ENCODE measurements around the gene SNRNP25. TPM values are rescaled to one million over a fixed set of nuclear protein-coding genes. Genes with fewer than 3 reads are reported as not detected.

SNRNP25 gene
- total RNA-seq, 4 donors from 2014 or later: 22.0 to 33.6 (median 25.7) TPM

GRCh38 chr16:106623-107324 is 53.1 kb downstream of the SNRNP25 start:
- 41% methylated on average over 3 of the region's 6 CpGs for WGBS

More at GRCh38 chr16:106623-107324, 53.1 kb downstream of the SNRNP25 start:
- H3K36me3 ChIP-seq: peaks cover 19 to 70% (median 47%) of the 10 kb centered on the region in 4 donors
- no peaks in the 10 kb centered on the region for H3K9me3 ChIP-seq
- H3K4me3 ChIP-seq: no peak overlapping the region
- TF ChIP-seq, protein P1, sequence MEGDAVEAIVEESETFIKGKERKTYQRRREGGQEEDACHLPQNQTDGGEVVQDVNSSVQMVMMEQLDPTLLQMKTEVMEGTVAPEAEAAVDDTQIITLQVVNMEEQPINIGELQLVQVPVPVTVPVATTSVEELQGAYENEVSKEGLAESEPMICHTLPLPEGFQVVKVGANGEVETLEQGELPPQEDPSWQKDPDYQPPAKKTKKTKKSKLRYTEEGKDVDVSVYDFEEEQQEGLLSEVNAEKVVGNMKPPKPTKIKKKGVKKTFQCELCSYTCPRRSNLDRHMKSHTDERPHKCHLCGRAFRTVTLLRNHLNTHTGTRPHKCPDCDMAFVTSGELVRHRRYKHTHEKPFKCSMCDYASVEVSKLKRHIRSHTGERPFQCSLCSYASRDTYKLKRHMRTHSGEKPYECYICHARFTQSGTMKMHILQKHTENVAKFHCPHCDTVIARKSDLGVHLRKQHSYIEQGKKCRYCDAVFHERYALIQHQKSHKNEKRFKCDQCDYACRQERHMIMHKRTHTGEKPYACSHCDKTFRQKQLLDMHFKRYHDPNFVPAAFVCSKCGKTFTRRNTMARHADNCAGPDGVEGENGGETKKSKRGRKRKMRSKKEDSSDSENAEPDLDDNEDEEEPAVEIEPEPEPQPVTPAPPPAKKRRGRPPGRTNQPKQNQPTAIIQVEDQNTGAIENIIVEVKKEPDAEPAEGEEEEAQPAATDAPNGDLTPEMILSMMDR (IDR thresholded peaks at IDR 0.05): peak; percentile 67 to 83 (median 77)
- TF ChIP-seq EP300 (IDR thresholded peaks at IDR 0.05) (no peak), POLR2AphosphoS5 (IDR thresholded peaks at IDR 0.05) (peak in 1 of 2 donors; percentile 31), POLR2A (IDR thresholded peaks at IDR 0.05; ENCODE audit: low read depth) (no peak)
- H3K27me3 ChIP-seq: no peaks in the 10 kb centered on the region
- intact Hi-C loops (cut with DNase I): loop anchor here (2.0 kb wide), 1 partner anchor 74 kb away; the partner anchor contains the start of gene HBQ1
- DNase-seq (ENCODE audit: extremely low spot score): no peak
- peaks cover 9 to 20% (median 18%) of the 10 kb centered on the region in 4 donors for H3K4me1 ChIP-seq
- H3K27ac ChIP-seq (replicated peaks in 1 of 4): no peak overlapping the region

Small RNA genes lying within 50 kb of the gene (small RNA-seq; reads per million reads assigned to genes)
- gene MIR6859-4 (0 reads per million in 3 donors), gene Z69720.2 (0 reads per million in 3 donors)

Other genes starting within 250 kb of the SNRNP25 start
- 1 to 10 TPM; 3.3 to 3.8 (median 3.7) TPM for gene POLR3K, start 220 bp upstream of the SNRNP25 start, total RNA-seq
- gene RHBDF1, start 18.8 kb downstream of the SNRNP25 start, total RNA-seq: 10 to 100 TPM; 26.7 to 43.0 (median 30.2) TPM
- 100 to 1,000 TPM in 2 of 4 donors, 10 to 100 TPM in 2; 70.2 to 120 (median 106) TPM for gene MPG, start 24.4 kb downstream of the SNRNP25 start, total RNA-seq
- gene NPRL3, start 84.8 kb downstream of the SNRNP25 start, total RNA-seq: 10 to 100 TPM; 11.1 to 20.8 (median 14.1) TPM
- gene HBZ, start 98.8 kb downstream of the SNRNP25 start, total RNA-seq: not detected
- 1 to 10 TPM in 1 of 4 donors, not detected in 3; 3.8 TPM for gene HBM, start 112.2 kb downstream of the SNRNP25 start, total RNA-seq
- 1,000 to 10,000 TPM in 1 of 4 donors, 100 to 1,000 TPM in 1, 10 to 100 TPM in 1, 1 to 10 TPM in 1; 1.7 to 1,686 (median 156) TPM for gene HBA2, start 119.0 kb downstream of the SNRNP25 start, total RNA-seq
- 100 to 1,000 TPM in 1 of 4 donors, 10 to 100 TPM in 2, not detected in 1; 72.4 to 906 (median 98.6) TPM for gene HBA1, start 122.9 kb downstream of the SNRNP25 start, total RNA-seq
- gene HBQ1, start 126.6 kb downstream of the SNRNP25 start, total RNA-seq: 1 to 10 TPM in 1 of 4 donors, not detected in 3; 1.2 TPM
- gene LUC7L, start 175.6 kb downstream of the SNRNP25 start, total RNA-seq: 10 to 100 TPM; 34.8 to 60.6 (median 50.2) TPM
- 100 to 1,000 TPM in 1 of 4 donors, 10 to 100 TPM in 3; 61.0 to 129 (median 78.1) TPM for gene FAM234A, start 181.0 kb downstream of the SNRNP25 start, total RNA-seq
- gene RGS11, start 222.1 kb downstream of the SNRNP25 start, total RNA-seq: 10 to 100 TPM in 2 of 4 donors, 1 to 10 TPM in 2; 7.1 to 18.2 (median 11.0) TPM
- gene ARHGDIG, start 226.8 kb downstream of the SNRNP25 start, total RNA-seq: 1 to 10 TPM in 3 of 4 donors, under 1 TPM in 1; 0.80 to 4.8 (median 3.0) TPM
- 1 to 10 TPM in 2 of 4 donors, under 1 TPM in 1, not detected in 1; 0.23 to 1.2 (median 1.0) TPM for gene PDIA2, start 229.3 kb downstream of the SNRNP25 start, total RNA-seq

Measured in esophagus muscularis mucosa (tissue), 4 donors.